GM12878 (cell line): Measurements from ENCODE around the gene TBC1D22B. TPM values are rescaled to one million over a fixed set of nuclear protein-coding genes. Genes with fewer than 3 reads are reported as not detected.
A peak's percentile ranks its signal among the peaks of the same experiment; 100 is the strongest.

Experiments
- BMI1 ChIP-seq: fragments of 450-650 bp; IDR thresholded peaks from 2 replicates; pipeline ENCODE4 v1.6.1; 2016; ENCODE audit warnings: mild to moderate bottlenecking, moderate library complexity, borderline replicate concordance
- CBFB ChIP-seq: IDR thresholded peaks from 2 replicates; pipeline ENCODE4 v1.6.1; 2016; ENCODE audit warnings: antibody characterized with exemption, low read depth
- CHD1 ChIP-seq: IDR thresholded peaks from 2 replicates; pipeline ENCODE4 v1.6.1; 2012; ENCODE audit warnings: low read depth, low read length, improper control_type of control experiment
- HDGF ChIP-seq: fragments of 450-650 bp; IDR thresholded peaks from 2 replicates; pipeline ENCODE4 v1.6.1; 2016; ENCODE audit warnings: antibody characterized with exemption
- IKZF2 ChIP-seq, 2 experiments: fragments of 450-650 bp; IDR thresholded peaks; 2 replicates each; pipeline ENCODE4 v1.6.1; 2017; ENCODE audit warnings: mild to moderate bottlenecking in 2 of 2, moderate library complexity in 2 of 2
- KLF5 ChIP-seq: fragments of 450-650 bp; IDR thresholded peaks from 2 replicates; pipeline ENCODE4 v1.6.1; 2014; ENCODE audit warnings: mild to moderate bottlenecking; ENCODE audit not compliant: partially characterized antibody
- LARP7 ChIP-seq: fragments of 450-650 bp; IDR thresholded peaks from 2 replicates; pipeline ENCODE4 v1.6.1; 2017; ENCODE audit warnings: mild to moderate bottlenecking
- MXI1 ChIP-seq: fragments of 150-350 bp; IDR thresholded peaks from 2 replicates; pipeline ENCODE4 v1.6.1; 2011; ENCODE audit warnings: low read depth, mild to moderate bottlenecking, inconsistent platforms, low read length, improper control_type of control experiment
- NBN ChIP-seq: fragments of 450-650 bp; IDR thresholded peaks from 2 replicates; pipeline ENCODE4 v1.6.1; 2016
- PAX5 ChIP-seq: IDR thresholded peaks from 2 replicates; pipeline ENCODE4 v1.6.1; 2011; ENCODE audit warnings: low read depth, low read length, borderline replicate concordance
- POLR2A ChIP-seq: IDR thresholded peaks from 2 replicates; pipeline ENCODE4 v1.6.1; 2011; ENCODE audit warnings: low read depth, mild to moderate bottlenecking, low read length
- RAD21 ChIP-seq: IDR thresholded peaks from 2 replicates; pipeline ENCODE4 v1.6.1; 2011; ENCODE audit warnings: mild to moderate bottlenecking, low read depth, low read length, moderate library complexity; ENCODE audit not compliant: insufficient read depth
- RB1 ChIP-seq: fragments of 450-650 bp; formaldehyde crosslinking; IDR thresholded peaks from 2 replicates; pipeline ENCODE4 v1.6.1; 2017; ENCODE audit warnings: mild to moderate bottlenecking, borderline replicate concordance
- RUNX3 ChIP-seq: IDR thresholded peaks from 2 replicates; pipeline ENCODE4 v1.6.1; 2012; ENCODE audit warnings: low read length, inconsistent platforms
- SMARCA5 ChIP-seq: fragments of 450-650 bp; IDR thresholded peaks from 2 replicates; pipeline ENCODE4 v1.6.1; 2017; ENCODE audit warnings: mild to moderate bottlenecking
- SP1 ChIP-seq: IDR thresholded peaks from one replicate; pipeline ENCODE4 v1.6.1; 2011; ENCODE audit warnings: low read depth, low read length
- TAF1 ChIP-seq: IDR thresholded peaks from 2 replicates; pipeline ENCODE4 v1.6.1; 2011; ENCODE audit warnings: mild to moderate bottlenecking, low read depth, low read length, borderline replicate concordance
- YY1 ChIP-seq: IDR thresholded peaks from 2 replicates; pipeline ENCODE4 v1.6.1; 2011; ENCODE audit warnings: low read depth, mild to moderate bottlenecking, low read length
- ZBED1 ChIP-seq: IDR thresholded peaks from 2 replicates; pipeline ENCODE4 v1.6.1; 2016; ENCODE audit warnings: borderline replicate concordance
- polyA plus RNA-seq, 11 experiments: library from polyadenylated mRNA; depleted of rRNA in 4 of 11; unstranded in 6 of 11; stranded (reverse) in 5 of 11; fragments of >200 nt; fragmentation: Nextera tagmentation in 4 of 11; fragmentation: Illumina TruSeq in 1 of 11; extraction: Ambion mirVana in 4 of 11; extraction: Trizol in 1 of 11; gene quantifications; 1 replicate in 1 of 11; 2 replicates in 10 of 11; pipeline versions ENCODE4 v1.2.1 to v1.2.3, GENCODE V29; 2011 to 2016; ENCODE audit warnings: inconsistent platforms in 2 of 11, missing spikeins in 2 of 11, low read depth in 1 of 11
- total RNA-seq, 4 experiments: library from RNA; depleted of rRNA in 3 of 4; stranded (reverse); fragments of >200 nt in 3 of 4; fragmentation: Illumina TruSeq in 1 of 4; extraction: Trizol in 1 of 4; gene quantifications; 2 replicates each; pipeline versions ENCODE4 v1.2.1 to v1.2.3, GENCODE V29; 2013 to 2021
- TF ChIP-seq, protein P1 (sequence below): fragments of 450-650 bp; IDR thresholded peaks from 2 replicates; pipeline ENCODE4 v1.6.1; 2016; ENCODE audit warnings: mild to moderate bottlenecking
- TF ChIP-seq, protein P2 (sequence below): fragments of 450-650 bp; formaldehyde crosslinking; IDR thresholded peaks from 2 replicates; pipeline ENCODE4 v1.4.0; 2022; ENCODE audit warnings: mild to moderate bottlenecking, moderate library complexity
- TF ChIP-seq, protein P3 (sequence below): fragments of 450-650 bp; IDR thresholded peaks from 2 replicates; pipeline ENCODE4 v1.6.1; 2017; ENCODE audit warnings: low read depth, mild to moderate bottlenecking, moderate library complexity
- TF ChIP-seq, protein P4 (sequence below): IDR thresholded peaks from 2 replicates; pipeline ENCODE4 v1.6.1; 2012; ENCODE audit warnings: low read depth, low read length, improper control_type of control experiment

TBC1D22B gene
- total and polyA plus RNA-seq, 10 of the 15 experiments (the other 5 are each of a cell fraction or from before 2014, with no cell fraction given): 3.4 to 18.7 (median 14.1) TPM

DNA sequence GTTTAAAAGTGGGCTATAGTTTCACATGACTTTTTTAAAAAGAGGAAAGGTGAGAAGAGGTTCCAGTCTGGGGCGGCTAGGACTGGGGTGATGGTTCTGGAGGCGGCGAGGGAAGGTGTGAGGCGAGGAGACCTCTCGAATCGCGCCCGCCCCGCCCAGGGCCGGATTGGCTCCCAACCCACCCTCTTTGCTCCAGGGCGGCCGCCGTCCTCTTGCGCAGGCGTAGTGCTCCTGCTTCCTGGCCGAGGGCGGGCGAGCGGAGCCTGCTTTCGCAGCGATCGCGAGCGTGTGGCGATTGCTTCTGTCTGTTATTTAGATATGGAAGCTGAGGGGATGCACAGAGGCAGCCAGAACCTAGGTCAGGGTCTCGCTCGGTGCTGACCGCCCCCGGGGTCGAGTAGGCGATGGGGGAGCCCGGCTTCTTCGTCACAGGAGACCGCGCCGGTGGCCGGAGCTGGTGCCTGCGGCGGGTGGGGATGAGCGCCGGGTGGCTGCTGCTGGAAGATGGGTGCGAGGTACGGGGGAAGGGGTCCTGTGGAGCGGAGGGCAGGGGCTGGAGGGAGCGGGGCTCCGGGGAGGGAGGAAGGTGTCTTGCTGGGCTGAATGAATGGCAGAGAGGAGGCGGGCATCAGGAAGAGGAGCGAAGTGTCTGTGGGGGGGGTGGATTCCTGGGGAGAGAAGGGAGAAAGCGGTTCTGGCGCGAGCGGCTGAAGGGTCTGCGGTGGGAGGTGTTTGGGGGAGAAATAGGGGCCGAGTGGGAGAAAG lies 96.4 kb downstream of the TBC1D22B start, which contains the start of gene RNF8 (continued):
- TF ChIP-seq, protein P1, sequence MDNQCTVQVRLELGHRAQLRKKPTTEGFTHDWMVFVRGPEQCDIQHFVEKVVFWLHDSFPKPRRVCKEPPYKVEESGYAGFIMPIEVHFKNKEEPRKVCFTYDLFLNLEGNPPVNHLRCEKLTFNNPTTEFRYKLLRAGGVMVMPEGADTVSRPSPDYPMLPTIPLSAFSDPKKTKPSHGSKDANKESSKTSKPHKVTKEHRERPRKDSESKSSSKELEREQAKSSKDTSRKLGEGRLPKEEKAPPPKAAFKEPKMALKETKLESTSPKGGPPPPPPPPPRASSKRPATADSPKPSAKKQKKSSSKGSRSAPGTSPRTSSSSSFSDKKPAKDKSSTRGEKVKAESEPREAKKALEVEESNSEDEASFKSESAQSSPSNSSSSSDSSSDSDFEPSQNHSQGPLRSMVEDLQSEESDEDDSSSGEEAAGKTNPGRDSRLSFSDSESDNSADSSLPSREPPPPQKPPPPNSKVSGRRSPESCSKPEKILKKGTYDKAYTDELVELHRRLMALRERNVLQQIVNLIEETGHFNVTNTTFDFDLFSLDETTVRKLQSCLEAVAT: peak; percentile 100
- peak; percentile 79; the same call in 1 of the 2 replicates for TF ChIP-seq TAF1
- TF ChIP-seq ZBED1: no peak
- 0 out of 2 replicates have a peak, but pooled peaks have one; percentile 42 for TF ChIP-seq MXI1
- no peak for TF ChIP-seq CBFB
- TF ChIP-seq KLF5: peak; percentile 49
- TF ChIP-seq NBN: peak; percentile 44; the same call in 1 of the 2 replicates
- TF ChIP-seq HDGF: peak; percentile 58; the same call in 1 of the 2 replicates
- no peak for TF ChIP-seq CHD1
- TF ChIP-seq LARP7: peak; percentile 52; the same call in 1 of the 2 replicates
- peak; percentile 52; the same call in 1 of the 2 replicates for TF ChIP-seq PAX5
- peak; percentile 34 for TF ChIP-seq SP1
- peak; percentile 93 for TF ChIP-seq YY1
- TF ChIP-seq IKZF2 (IDR thresholded peaks at IDR 0.05): peak in 1 of 2 experiments; percentile 25; a peak in 1 of 4 replicates
- TF ChIP-seq, protein P2, sequence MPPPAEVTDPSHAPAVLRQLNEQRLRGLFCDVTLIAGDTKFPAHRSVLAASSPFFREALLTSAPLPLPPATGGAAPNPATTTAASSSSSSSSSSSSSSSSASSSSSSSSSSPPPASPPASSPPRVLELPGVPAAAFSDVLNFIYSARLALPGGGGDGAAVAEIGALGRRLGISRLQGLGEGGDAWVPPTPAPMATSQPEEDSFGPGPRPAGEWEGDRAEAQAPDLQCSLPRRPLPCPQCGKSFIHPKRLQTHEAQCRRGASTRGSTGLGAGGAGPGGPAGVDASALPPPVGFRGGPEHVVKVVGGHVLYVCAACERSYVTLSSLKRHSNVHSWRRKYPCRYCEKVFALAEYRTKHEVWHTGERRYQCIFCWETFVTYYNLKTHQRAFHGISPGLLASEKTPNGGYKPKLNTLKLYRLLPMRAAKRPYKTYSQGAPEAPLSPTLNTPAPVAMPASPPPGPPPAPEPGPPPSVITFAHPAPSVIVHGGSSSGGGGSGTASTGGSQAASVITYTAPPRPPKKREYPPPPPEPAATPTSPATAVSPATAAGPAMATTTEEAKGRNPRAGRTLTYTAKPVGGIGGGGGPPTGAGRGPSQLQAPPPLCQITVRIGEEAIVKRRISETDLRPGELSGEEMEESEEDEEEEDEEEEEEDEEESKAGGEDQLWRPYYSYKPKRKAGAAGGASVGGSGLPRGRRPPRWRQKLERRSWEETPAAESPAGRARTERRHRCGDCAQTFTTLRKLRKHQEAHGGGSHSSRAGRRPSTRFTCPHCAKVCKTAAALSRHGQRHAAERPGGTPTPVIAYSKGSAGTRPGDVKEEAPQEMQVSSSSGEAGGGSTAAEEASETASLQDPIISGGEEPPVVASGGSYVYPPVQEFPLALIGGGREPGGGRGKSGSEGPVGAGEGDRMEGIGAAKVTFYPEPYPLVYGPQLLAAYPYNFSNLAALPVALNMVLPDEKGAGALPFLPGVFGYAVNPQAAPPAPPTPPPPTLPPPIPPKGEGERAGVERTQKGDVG (CRISPR knock-in tag): no peak
- TF ChIP-seq SMARCA5: peak; percentile 32; the same call in 1 of the 2 replicates
- TF ChIP-seq, protein P3, sequence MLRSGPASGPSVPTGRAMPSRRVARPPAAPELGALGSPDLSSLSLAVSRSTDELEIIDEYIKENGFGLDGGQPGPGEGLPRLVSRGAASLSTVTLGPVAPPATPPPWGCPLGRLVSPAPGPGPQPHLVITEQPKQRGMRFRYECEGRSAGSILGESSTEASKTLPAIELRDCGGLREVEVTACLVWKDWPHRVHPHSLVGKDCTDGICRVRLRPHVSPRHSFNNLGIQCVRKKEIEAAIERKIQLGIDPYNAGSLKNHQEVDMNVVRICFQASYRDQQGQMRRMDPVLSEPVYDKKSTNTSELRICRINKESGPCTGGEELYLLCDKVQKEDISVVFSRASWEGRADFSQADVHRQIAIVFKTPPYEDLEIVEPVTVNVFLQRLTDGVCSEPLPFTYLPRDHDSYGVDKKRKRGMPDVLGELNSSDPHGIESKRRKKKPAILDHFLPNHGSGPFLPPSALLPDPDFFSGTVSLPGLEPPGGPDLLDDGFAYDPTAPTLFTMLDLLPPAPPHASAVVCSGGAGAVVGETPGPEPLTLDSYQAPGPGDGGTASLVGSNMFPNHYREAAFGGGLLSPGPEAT: peak; percentile 93
- TF ChIP-seq RB1: 0 out of 2 replicates have a peak, but pooled peaks have one; percentile 31
- 0 out of 2 replicates have a peak, but pooled peaks have one; percentile 3 for TF ChIP-seq RUNX3
- TF ChIP-seq, protein P4, sequence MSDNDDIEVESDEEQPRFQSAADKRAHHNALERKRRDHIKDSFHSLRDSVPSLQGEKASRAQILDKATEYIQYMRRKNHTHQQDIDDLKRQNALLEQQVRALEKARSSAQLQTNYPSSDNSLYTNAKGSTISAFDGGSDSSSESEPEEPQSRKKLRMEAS: peak; percentile 80
- no peak for TF ChIP-seq RAD21
- no peak for TF ChIP-seq BMI1
- peak; percentile 85 for TF ChIP-seq POLR2A
